Trophoblast cell (in vitro differentiated cells and primary cell): ENCODE results near the gene CEP104.
"Not testable (repeated sequence)": the region's sequence is repeated elsewhere in the genome, so short reads cannot be mapped to it uniquely, and the experiment has no call there.

Source experiments
- DNase-seq, 2 donors: peaks; one replicate each; pipeline ENCODE4 v3.0.0-alpha.2; 2016
- H2AFZ ChIP-seq: 2 replicates; pipeline ENCODE4 v1.6.1; 2013; ENCODE audit warnings: low read length, moderate library complexity, mild to moderate bottlenecking; ENCODE audit not compliant: insufficient read depth, poor library complexity
- H2AK5ac ChIP-seq: 2 replicates; pipeline ENCODE4 v1.6.1; 2013; ENCODE audit warnings: mild to moderate bottlenecking, low read length
- H2BK120ac ChIP-seq: 2 replicates; pipeline ENCODE4 v1.6.1; 2013; ENCODE audit warnings: low read length, mild to moderate bottlenecking, moderate library complexity; ENCODE audit not compliant: insufficient read depth, poor library complexity
- H2BK12ac ChIP-seq: 2 replicates; pipeline ENCODE4 v1.6.1; 2013; ENCODE audit warnings: mild to moderate bottlenecking, low read length, moderate library complexity
- H2BK5ac ChIP-seq: 2 replicates; pipeline ENCODE4 v1.6.1; 2013; ENCODE audit warnings: low read length, low read depth, moderate library complexity, mild to moderate bottlenecking; ENCODE audit not compliant: poor library complexity
- H3K14ac ChIP-seq: 2 replicates; pipeline ENCODE4 v1.6.1; 2013; ENCODE audit warnings: mild to moderate bottlenecking, low read length
- H3K18ac ChIP-seq: 2 replicates; pipeline ENCODE4 v1.6.1; 2013; ENCODE audit warnings: mild to moderate bottlenecking, low read length
- H3K23ac ChIP-seq: 2 replicates; pipeline ENCODE4 v1.6.1; 2013; ENCODE audit warnings: low read length
- H3K27ac ChIP-seq: 2 replicates; pipeline ENCODE4 v1.5.1; 2013; ENCODE audit warnings: low read depth, mild to moderate bottlenecking, inconsistent platforms, low read length, moderate library complexity
- H3K27me3 ChIP-seq: 2 replicates; pipeline ENCODE4 v1.6.1; 2013; ENCODE audit warnings: inconsistent platforms, mild to moderate bottlenecking, low read length, moderate library complexity; ENCODE audit not compliant: insufficient read depth
- H3K36me3 ChIP-seq, 2 experiments: 1 replicate in 1 of 2; 2 replicates in 1 of 2; pipeline ENCODE4 v1.6.1; 2013; ENCODE audit warnings: low read length in 2 of 2, mild to moderate bottlenecking in 2 of 2, moderate library complexity in 1 of 2; ENCODE audit not compliant: insufficient read depth in 2 of 2, control insufficient read depth in 1 of 2
- H3K4ac ChIP-seq: 2 replicates; pipeline ENCODE4 v1.6.1; 2013; ENCODE audit warnings: low read depth, mild to moderate bottlenecking, low read length, moderate library complexity
- H3K4me1 ChIP-seq, 2 experiments: 1 replicate in 1 of 2; 2 replicates in 1 of 2; pipeline ENCODE4 v1.6.1; 2013; ENCODE audit warnings: low read length in 2 of 2, mild to moderate bottlenecking in 2 of 2, moderate library complexity in 1 of 2; ENCODE audit not compliant: insufficient read depth in 2 of 2, control insufficient read depth in 1 of 2
- H3K4me2 ChIP-seq: 2 replicates; pipeline ENCODE4 v1.6.1; 2013; ENCODE audit warnings: inconsistent platforms, mild to moderate bottlenecking, low read length, moderate library complexity
- H3K4me3 ChIP-seq: 2 replicates; pipeline ENCODE4 v1.5.1; 2013; ENCODE audit warnings: mild to moderate bottlenecking, low read depth, low read length, inconsistent platforms
- H3K79me1 ChIP-seq: one replicate; pipeline ENCODE4 v1.6.1; 2013; ENCODE audit warnings: low read length
- H3K79me2 ChIP-seq: 2 replicates; pipeline ENCODE4 v1.6.1; 2013; ENCODE audit warnings: low read length, mild to moderate bottlenecking; ENCODE audit not compliant: control insufficient read depth, insufficient read depth, poor library complexity
- H3K9ac ChIP-seq: 2 replicates; pipeline ENCODE4 v1.6.1; 2013; ENCODE audit warnings: mild to moderate bottlenecking, low read length
- H3K9me3 ChIP-seq: 2 replicates; pipeline ENCODE4 v1.6.1; 2013; ENCODE audit warnings: low read depth, mild to moderate bottlenecking, control low read depth, inconsistent platforms, low read length; ENCODE audit not compliant: insufficient read depth
- H4K12ac ChIP-seq: 2 replicates; pipeline ENCODE4 v1.6.1; 2013; ENCODE audit warnings: low read depth, mild to moderate bottlenecking, low read length, moderate library complexity
- H4K8ac ChIP-seq: 2 replicates; pipeline ENCODE4 v1.6.1; 2013; ENCODE audit warnings: low read depth, mild to moderate bottlenecking, low read length, moderate library complexity
- H4K91ac ChIP-seq: one replicate; pipeline ENCODE4 v1.6.1; 2013; ENCODE audit warnings: low read depth, mild to moderate bottlenecking, low read length, moderate library complexity
- WGBS: extraction: QIAGEN DNeasy Blood & Tissue Kit; methylation state at CpG from one replicate; pipeline ENCODE4 v1.1.7; 2013; ENCODE audit warnings: missing lambda C conversion rate; ENCODE audit not compliant: insufficient read length, insufficient coverage; ENCODE audit errors: extremely low coverage; 5-methylcytosine and 5-hydroxymethylcytosine counted together

The CEP104 gene

DNA sequence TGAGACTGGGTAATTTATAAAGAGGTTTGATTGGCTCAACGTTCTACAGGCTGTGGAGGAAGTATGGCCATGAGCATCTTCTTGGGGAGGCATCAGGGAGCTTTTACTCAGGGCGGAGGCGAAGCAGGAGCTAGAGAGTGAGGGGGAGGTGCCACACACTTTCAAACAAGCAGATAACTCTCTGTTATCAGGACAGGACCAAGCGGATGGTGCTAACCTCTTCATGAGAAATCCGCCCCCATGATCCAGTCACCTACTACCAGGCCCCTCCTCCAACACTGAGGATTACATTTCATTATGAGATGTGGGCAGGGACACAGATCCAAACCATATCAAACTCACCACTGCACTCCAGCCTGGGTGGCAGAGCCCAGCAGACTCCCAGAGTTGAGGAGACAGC, 49.2 kb downstream of the CEP104 start:
- Histone ChIP-seq H3K79me2 (no peaks in the 10 kb centered on the region), H4K12ac (no peak overlapping the region), H3K36me3 (no peaks in the 10 kb centered on the region), H3K9ac (no peak overlapping the region), H3K79me1 (no peaks in the 10 kb centered on the region), H2BK120ac (no peak overlapping the region), H3K4me2 (no peak overlapping the region), H4K91ac (no peak overlapping the region), H2AK5ac (no peak overlapping the region), H2BK5ac (no peak overlapping the region), H4K8ac (no peak overlapping the region), H3K23ac (no peak overlapping the region), H3K14ac (no peak overlapping the region), H2AFZ (no peak overlapping the region), H3K27ac (no peak overlapping the region), H3K9me3 (peaks cover 23% of the 10 kb centered on the region), H3K4me1 (no peaks in the 10 kb centered on the region), H3K4ac (no peak overlapping the region), H3K4me3 (no peak overlapping the region), H3K27me3 (no peaks in the 10 kb centered on the region), H3K18ac (no peak overlapping the region), H2BK12ac (no peak overlapping the region)
- DNase-seq: no peak
- no CpG with 5 or more reads among the region's 5 CpGs for whole genome bisulfite sequencing

DNA sequence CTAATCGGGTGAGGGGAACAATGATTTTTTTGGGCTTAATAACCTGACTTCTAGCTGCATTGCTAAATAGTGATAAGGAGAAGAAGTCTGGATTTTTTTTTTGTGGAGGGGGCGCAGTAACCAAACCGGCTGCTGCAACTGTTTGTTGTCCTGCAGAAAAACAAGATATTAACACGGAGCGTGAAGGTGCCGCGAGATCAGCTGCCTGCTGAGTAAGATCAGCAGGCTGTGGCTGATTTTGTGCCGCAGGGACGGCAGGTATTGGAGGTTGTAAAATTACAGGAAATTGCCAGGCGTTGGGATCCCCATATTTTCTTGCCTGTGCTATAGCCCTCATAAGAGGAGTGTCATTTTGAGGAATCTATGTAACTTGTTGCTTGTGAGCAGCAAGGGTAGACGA, 52.0 kb downstream of the CEP104 start:
- Histone ChIP-seq H3K27ac (no peak overlapping the region), H3K4ac (no peak overlapping the region), H4K91ac (no peak overlapping the region), H3K36me3 (no peaks in the 10 kb centered on the region), H4K8ac (no peak overlapping the region), H2BK12ac (no peak overlapping the region), H3K79me2 (no peaks in the 10 kb centered on the region), H3K4me3 (no peak overlapping the region), H3K79me1 (no peaks in the 10 kb centered on the region), H3K4me1 (no peaks in the 10 kb centered on the region), H3K4me2 (no peak overlapping the region), H2BK5ac (no peak overlapping the region), H3K9me3 (peaks cover 25% of the 10 kb centered on the region), H3K14ac (no peak overlapping the region), H2BK120ac (no peak overlapping the region), H3K27me3 (no peaks in the 10 kb centered on the region), H3K23ac (no peak overlapping the region), H3K18ac (no peak overlapping the region), H3K9ac (no peak overlapping the region), H2AFZ (no peak overlapping the region), H2AK5ac (no peak overlapping the region), H4K12ac (no peak overlapping the region)
- no peak for DNase-seq
- WGBS: no CpG with 5 or more reads among the region's 11 CpGs

DNA sequence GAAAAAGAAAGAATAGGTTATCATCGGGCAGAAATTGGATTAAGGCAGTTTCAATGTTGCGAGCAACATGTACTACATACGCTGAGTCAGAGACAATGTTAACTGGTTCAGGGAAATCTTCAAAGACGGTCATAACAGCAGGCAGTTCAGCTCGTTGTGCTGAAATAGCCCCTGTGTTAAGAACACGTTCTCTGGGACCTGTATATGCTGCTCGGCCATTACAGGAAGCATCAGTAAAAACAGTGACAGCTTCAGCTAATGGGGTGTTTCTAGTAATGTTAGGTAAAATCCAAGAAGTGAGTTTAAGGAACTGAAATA, 52.4 kb downstream of the CEP104 start:
- DNase-seq, H3K23ac ChIP-seq, H2BK120ac ChIP-seq, H2BK12ac ChIP-seq, H2BK5ac ChIP-seq, H3K4ac ChIP-seq, H3K9ac ChIP-seq, H3K14ac ChIP-seq, H4K91ac ChIP-seq, H3K79me1 ChIP-seq, H3K27ac ChIP-seq, H3K4me3 ChIP-seq, H4K8ac ChIP-seq, H2AK5ac ChIP-seq, H3K27me3 ChIP-seq, H3K4me1 ChIP-seq, H3K36me3 ChIP-seq, H3K18ac ChIP-seq, H2AFZ ChIP-seq, H3K79me2 ChIP-seq, H4K12ac ChIP-seq, H3K4me2 ChIP-seq: not testable (repeated sequence)
- no CpG with 5 or more reads among the region's 7 CpGs for WGBS
- H3K9me3 ChIP-seq: peaks cover 24% of the 10 kb centered on the region

DNA sequence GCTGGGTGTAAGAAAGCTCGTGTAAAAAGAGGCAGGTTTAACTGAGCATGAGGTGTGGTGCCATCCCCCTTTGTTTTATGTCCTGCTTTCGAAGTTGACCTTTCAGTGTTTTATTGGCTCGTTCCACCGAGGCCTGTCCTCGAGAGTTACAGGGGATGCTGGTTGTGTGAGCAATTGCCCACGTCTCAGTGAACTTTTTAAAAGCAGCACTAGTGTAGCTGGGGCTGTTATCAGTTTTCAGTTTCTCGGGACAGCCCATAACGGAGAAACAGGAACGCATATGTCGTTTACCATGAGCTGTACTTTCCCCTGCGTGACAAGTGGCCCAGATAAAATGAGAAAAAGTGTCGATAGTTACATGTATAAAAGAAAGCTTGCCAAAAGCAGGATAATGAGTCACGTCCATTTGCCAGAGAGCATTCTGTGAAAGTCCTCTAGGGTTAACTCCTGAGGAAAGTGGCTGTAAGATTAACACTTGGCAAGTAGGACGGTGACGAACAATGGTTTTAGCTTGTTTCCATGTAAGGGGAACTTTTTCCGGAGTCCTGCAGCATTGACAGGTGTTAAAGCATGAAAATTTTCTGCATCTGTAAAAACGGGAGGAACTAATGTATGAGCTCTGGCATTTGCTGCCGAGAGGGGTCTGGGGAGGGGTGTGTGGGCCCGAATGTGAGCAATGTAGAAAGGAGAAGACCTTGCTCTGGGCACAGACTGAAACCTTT, 52.9 kb downstream of the CEP104 start:
- H3K9me3 ChIP-seq: peaks cover 22% of the 10 kb centered on the region
- H2BK12ac ChIP-seq: no peak overlapping the region
- H3K18ac ChIP-seq: no peak overlapping the region
- no peak overlapping the region for H3K4ac ChIP-seq
- H4K12ac ChIP-seq: no peak overlapping the region
- H3K27me3 ChIP-seq: no peaks in the 10 kb centered on the region
- no peak overlapping the region for H2AK5ac ChIP-seq
- H2AFZ ChIP-seq: no peak overlapping the region
- H4K8ac ChIP-seq: no peak overlapping the region
- H3K4me3 ChIP-seq: no peak overlapping the region
- no peak overlapping the region for H4K91ac ChIP-seq
- no peak overlapping the region for H3K14ac ChIP-seq
- no peaks in the 10 kb centered on the region for H3K79me2 ChIP-seq
- H2BK5ac ChIP-seq: no peak overlapping the region
- no CpG with 5 or more reads among the region's 19 CpGs for WGBS
- no peak overlapping the region for H3K27ac ChIP-seq
- H3K79me1 ChIP-seq: no peaks in the 10 kb centered on the region
- H3K36me3 ChIP-seq: no peaks in the 10 kb centered on the region
- H2BK120ac ChIP-seq: no peak overlapping the region
- H3K23ac ChIP-seq: no peak overlapping the region
- no peak for DNase-seq
- no peak overlapping the region for H3K9ac ChIP-seq
- H3K4me2 ChIP-seq: no peak overlapping the region
- H3K4me1 ChIP-seq: no peaks in the 10 kb centered on the region
